ENCODE results near the gene COMT.
A peak's percentile ranks its signal among the peaks of the same experiment; 100 is the strongest.

The COMT gene

GRCh38 chr22:19893363-19893762 is 48.2 kb upstream of the COMT start:
- H3K4me2 ChIP-seq (ENCODE audit: insufficient read depth, low read length): peak overlapping the region; percentile 58
- peaks cover 10% of the 10 kb centered on the region for H3K36me3 ChIP-seq (ENCODE audit: insufficient read depth, low read length)
- H3K79me2 ChIP-seq (ENCODE audit: insufficient read depth, low read length): peaks cover 6% of the 10 kb centered on the region; the same call in 1 of the 2 replicates
- DNase-seq: no peak
- H3K9ac ChIP-seq (ENCODE audit: low read depth, low read length): peak overlapping the region; percentile 65
- H3K4me3 ChIP-seq (ENCODE audit: low read depth in 1 of 2, low read length in 2 of 2): peak overlapping the region in 1 of 2 experiments; percentile 41; a peak in 2 of 4 replicates
- H3K4me1 ChIP-seq (ENCODE audit: insufficient read depth, low read length): peaks cover 82% of the 10 kb centered on the region
- no peaks in the 10 kb centered on the region for H3K9me3 ChIP-seq (ENCODE audit: insufficient read depth, low read length, severe bottlenecking)
- H3K27me3 ChIP-seq (ENCODE audit: insufficient read depth, low read length, poor library complexity): no peaks in the 10 kb centered on the region
- no peak for TF ChIP-seq EZH2 (IDR thresholded peaks at IDR 0.05; ENCODE audit: borderline replicate concordance, low read depth, low read length, severe bottlenecking)
- TF ChIP-seq, protein P1, sequence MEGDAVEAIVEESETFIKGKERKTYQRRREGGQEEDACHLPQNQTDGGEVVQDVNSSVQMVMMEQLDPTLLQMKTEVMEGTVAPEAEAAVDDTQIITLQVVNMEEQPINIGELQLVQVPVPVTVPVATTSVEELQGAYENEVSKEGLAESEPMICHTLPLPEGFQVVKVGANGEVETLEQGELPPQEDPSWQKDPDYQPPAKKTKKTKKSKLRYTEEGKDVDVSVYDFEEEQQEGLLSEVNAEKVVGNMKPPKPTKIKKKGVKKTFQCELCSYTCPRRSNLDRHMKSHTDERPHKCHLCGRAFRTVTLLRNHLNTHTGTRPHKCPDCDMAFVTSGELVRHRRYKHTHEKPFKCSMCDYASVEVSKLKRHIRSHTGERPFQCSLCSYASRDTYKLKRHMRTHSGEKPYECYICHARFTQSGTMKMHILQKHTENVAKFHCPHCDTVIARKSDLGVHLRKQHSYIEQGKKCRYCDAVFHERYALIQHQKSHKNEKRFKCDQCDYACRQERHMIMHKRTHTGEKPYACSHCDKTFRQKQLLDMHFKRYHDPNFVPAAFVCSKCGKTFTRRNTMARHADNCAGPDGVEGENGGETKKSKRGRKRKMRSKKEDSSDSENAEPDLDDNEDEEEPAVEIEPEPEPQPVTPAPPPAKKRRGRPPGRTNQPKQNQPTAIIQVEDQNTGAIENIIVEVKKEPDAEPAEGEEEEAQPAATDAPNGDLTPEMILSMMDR (IDR thresholded peaks at IDR 0.05; ENCODE audit: borderline replicate concordance, extremely low read depth, low read length, poor library complexity, severe bottlenecking): no peak
- no peaks in the 10 kb centered on the region for H4K20me1 ChIP-seq (ENCODE audit: insufficient read depth, low read length)
- H3K27ac ChIP-seq (ENCODE audit: low read length): peak overlapping the region; percentile 100
- no peak for ATAC-seq (ENCODE audit: insufficient read depth, low read depth)
- H2AFZ ChIP-seq (ENCODE audit: low read depth, low read length): peak overlapping the region; percentile 67

- ATAC-seq (ENCODE audit: insufficient read depth, low read depth) (no peak), DNase-seq (peak; percentile 37)
- Histone ChIP-seq H3K36me3 (ENCODE audit: insufficient read depth, low read length) (peaks cover 14% of the 10 kb centered on the region), H3K79me2 (ENCODE audit: insufficient read depth, low read length) (peaks cover 4% of the 10 kb centered on the region; the same call in 1 of the 2 replicates), H3K4me3 (ENCODE audit: low read depth in 1 of 2, low read length in 2 of 2) (no peak overlapping the region), H3K4me1 (ENCODE audit: insufficient read depth, low read length) (peaks cover 67% of the 10 kb centered on the region), H3K4me2 (ENCODE audit: insufficient read depth, low read length) (no peak overlapping the region), H4K20me1 (ENCODE audit: insufficient read depth, low read length) (no peaks in the 10 kb centered on the region), H3K9me3 (ENCODE audit: insufficient read depth, low read length, severe bottlenecking) (no peaks in the 10 kb centered on the region), H3K27ac (ENCODE audit: low read length) (peak overlapping the region; percentile 72), H3K9ac (ENCODE audit: low read depth, low read length) (0 out of 2 replicates have a peak overlapping the region, but pooled peaks have one; percentile 2), H3K27me3 (ENCODE audit: insufficient read depth, low read length, poor library complexity) (no peaks in the 10 kb centered on the region), H2AFZ (ENCODE audit: low read depth, low read length) (no peak overlapping the region)
- TF ChIP-seq, protein P1 (IDR thresholded peaks at IDR 0.05; ENCODE audit: borderline replicate concordance, extremely low read depth, low read length, poor library complexity, severe bottlenecking): no peak
- TF ChIP-seq EZH2 (IDR thresholded peaks at IDR 0.05; ENCODE audit: borderline replicate concordance, low read depth, low read length, severe bottlenecking): no peak
These were observed 46.3 kb upstream of the COMT start for GRCh38 chr22:19895160-19895849.

DNA sequence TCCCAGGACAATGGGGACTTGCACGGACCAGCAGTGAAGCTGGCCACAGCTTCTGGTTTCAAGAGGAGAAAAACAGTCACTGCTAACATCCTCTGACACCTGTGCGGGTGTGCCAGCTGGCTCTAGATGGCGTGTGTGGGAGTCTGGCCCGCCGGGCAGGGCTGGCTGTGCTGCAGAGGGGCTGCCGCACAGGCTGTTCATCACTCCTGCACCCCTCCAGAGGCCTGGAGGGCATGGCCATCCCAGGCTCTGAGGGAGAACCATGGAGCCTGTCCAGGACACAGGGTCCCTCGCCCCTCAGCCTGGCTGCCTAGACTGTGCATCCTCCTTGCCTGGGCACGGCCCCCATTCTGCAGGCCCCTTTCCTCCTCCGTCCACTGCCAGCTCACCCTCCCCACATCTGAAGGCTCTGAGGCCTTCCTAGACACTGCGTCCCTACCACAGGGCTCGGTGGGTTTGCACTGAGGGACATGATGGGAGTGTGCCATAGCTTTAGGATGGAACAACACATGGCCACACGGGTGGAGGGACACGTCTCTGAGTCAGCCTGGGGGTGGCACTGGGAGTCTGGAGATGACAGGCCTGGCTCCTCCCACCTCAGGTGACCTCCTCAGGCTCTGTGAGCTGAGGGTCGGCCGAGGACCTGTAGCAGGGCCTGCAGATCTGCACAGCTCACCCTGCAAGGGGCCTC is 44.8 kb upstream of the COMT start:
- H3K79me2 ChIP-seq (ENCODE audit: insufficient read depth, low read length): peaks cover 4% of the 10 kb centered on the region; the same call in 1 of the 2 replicates
- H4K20me1 ChIP-seq (ENCODE audit: insufficient read depth, low read length): no peaks in the 10 kb centered on the region
- H3K27me3 ChIP-seq (ENCODE audit: insufficient read depth, low read length, poor library complexity): no peaks in the 10 kb centered on the region
- no peak for TF ChIP-seq EZH2 (IDR thresholded peaks at IDR 0.05; ENCODE audit: borderline replicate concordance, low read depth, low read length, severe bottlenecking)
- TF ChIP-seq, protein P1 (IDR thresholded peaks at IDR 0.05; ENCODE audit: borderline replicate concordance, extremely low read depth, low read length, poor library complexity, severe bottlenecking): peak; percentile 31
- peaks cover 52% of the 10 kb centered on the region for H3K4me1 ChIP-seq (ENCODE audit: insufficient read depth, low read length)
- H3K9me3 ChIP-seq (ENCODE audit: insufficient read depth, low read length, severe bottlenecking): no peaks in the 10 kb centered on the region
- no peak overlapping the region for H3K4me3 ChIP-seq (ENCODE audit: low read depth in 1 of 2, low read length in 2 of 2)
- H3K9ac ChIP-seq (ENCODE audit: low read depth, low read length): peak overlapping the region; percentile 6; the same call in 1 of the 2 replicates
- peaks cover 14% of the 10 kb centered on the region for H3K36me3 ChIP-seq (ENCODE audit: insufficient read depth, low read length)
- DNase-seq (peak; percentile 34), ATAC-seq (ENCODE audit: insufficient read depth, low read depth) (no peak)
- peak overlapping the region; percentile 69 for H3K27ac ChIP-seq (ENCODE audit: low read length)
- H2AFZ ChIP-seq (ENCODE audit: low read depth, low read length): no peak overlapping the region
- no peak overlapping the region for H3K4me2 ChIP-seq (ENCODE audit: insufficient read depth, low read length)

Data from DND-41 (cell line).